Measurements from ENCODE around the gene TTLL8.
"Not testable (repeated sequence)": the region's sequence is repeated elsewhere in the genome, so short reads cannot be mapped to it uniquely, and the experiment has no call there.

Gene TTLL8

DNA sequence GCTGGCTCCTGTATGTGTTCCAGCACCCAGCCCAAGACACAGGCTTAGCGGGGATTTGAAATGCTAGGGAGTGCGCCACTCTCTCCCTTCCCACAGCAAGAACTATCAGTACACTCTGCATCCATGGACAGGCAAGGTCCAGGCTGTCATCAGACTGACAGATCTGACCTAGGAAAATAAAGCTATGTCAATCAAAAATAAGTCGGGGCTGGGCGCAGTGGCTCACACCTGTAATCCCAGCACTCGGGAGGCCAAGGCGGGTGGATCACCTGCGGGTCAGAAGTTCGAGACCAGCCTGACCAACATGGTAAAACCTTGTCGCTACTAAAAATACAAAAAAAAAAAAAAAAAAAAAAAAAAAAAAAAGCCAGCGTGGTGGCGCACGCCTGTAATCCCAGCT is 30.0 kb upstream of the TTLL8 start:
- peaks cover 11% of the 10 kb centered on the region; the same call in 1 of the 2 replicates for H3K9me3 ChIP-seq (ENCODE audit: low read length)
- no peaks in the 10 kb centered on the region; the same call in 1 of the 2 replicates for H3K36me3 ChIP-seq (ENCODE audit: insufficient read depth, low read length)
- H3K27me3 ChIP-seq (ENCODE audit: insufficient read depth, low read length) = peaks cover 9% of the 10 kb centered on the region; the same call in 1 of the 2 replicates
- H3F3A ChIP-seq (ENCODE audit: insufficient read depth, low read length) = no peaks in the 10 kb centered on the region
- H3K4me3 ChIP-seq (ENCODE audit: low read depth, low read length, poor library complexity, severe bottlenecking) = no peak overlapping the region
- no peaks in the 10 kb centered on the region for H3K79me2 ChIP-seq (ENCODE audit: insufficient read depth, low read length)
- TF ChIP-seq, protein P1, sequence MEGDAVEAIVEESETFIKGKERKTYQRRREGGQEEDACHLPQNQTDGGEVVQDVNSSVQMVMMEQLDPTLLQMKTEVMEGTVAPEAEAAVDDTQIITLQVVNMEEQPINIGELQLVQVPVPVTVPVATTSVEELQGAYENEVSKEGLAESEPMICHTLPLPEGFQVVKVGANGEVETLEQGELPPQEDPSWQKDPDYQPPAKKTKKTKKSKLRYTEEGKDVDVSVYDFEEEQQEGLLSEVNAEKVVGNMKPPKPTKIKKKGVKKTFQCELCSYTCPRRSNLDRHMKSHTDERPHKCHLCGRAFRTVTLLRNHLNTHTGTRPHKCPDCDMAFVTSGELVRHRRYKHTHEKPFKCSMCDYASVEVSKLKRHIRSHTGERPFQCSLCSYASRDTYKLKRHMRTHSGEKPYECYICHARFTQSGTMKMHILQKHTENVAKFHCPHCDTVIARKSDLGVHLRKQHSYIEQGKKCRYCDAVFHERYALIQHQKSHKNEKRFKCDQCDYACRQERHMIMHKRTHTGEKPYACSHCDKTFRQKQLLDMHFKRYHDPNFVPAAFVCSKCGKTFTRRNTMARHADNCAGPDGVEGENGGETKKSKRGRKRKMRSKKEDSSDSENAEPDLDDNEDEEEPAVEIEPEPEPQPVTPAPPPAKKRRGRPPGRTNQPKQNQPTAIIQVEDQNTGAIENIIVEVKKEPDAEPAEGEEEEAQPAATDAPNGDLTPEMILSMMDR (IDR thresholded peaks at IDR 0.05; ENCODE audit: low read length) = no peak
- no peak for TF ChIP-seq EZH2 (IDR thresholded peaks at IDR 0.05; ENCODE audit: borderline replicate concordance, low read length)
- H3K4me1 ChIP-seq (ENCODE audit: insufficient read depth, low read length, severe bottlenecking) = peaks cover 7% of the 10 kb centered on the region
- no peak overlapping the region for H2AFZ ChIP-seq (ENCODE audit: low read length)
- no peak overlapping the region for H3K27ac ChIP-seq (ENCODE audit: low read depth, low read length, poor library complexity, severe bottlenecking)
- no peaks in the 10 kb centered on the region for H3K9me2 ChIP-seq (ENCODE audit: low read depth, low read length)
- no peak overlapping the region for H3K4me2 ChIP-seq (ENCODE audit: low read length)
- H4K20me1 ChIP-seq (ENCODE audit: insufficient read depth, low read length) = no peaks in the 10 kb centered on the region
- no peak overlapping the region for H3K9ac ChIP-seq (ENCODE audit: low read length)

DNA sequence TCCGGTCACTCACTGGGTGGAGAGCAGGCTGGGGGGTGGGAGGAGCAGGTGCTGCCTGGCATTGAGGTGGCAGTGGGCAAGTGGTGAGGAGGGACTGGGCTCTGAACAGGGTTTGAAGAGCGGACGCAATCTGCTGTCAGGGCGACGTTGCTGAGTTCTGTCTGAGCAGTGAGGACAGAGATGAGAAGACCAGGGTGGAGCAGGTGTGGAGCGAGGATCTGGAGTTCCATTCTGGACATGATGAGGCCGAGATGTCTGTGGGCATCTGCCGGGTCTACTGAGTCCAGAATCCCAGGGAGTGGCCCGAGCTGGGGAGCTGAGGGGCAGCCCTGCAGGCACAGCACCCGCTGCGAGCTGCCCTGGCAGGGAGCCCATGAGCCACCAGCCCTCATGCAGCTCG is 29.5 kb upstream of the TTLL8 start:
- Histone ChIP-seq H3K9me3 (ENCODE audit: low read length) (peaks cover 11% of the 10 kb centered on the region; the same call in 1 of the 2 replicates), H2AFZ (ENCODE audit: low read length) (no peak overlapping the region), H3F3A (ENCODE audit: insufficient read depth, low read length) (no peaks in the 10 kb centered on the region), H4K20me1 (ENCODE audit: insufficient read depth, low read length) (no peaks in the 10 kb centered on the region), H3K4me1 (ENCODE audit: insufficient read depth, low read length, severe bottlenecking) (peaks cover 7% of the 10 kb centered on the region), H3K27ac (ENCODE audit: low read depth, low read length, poor library complexity, severe bottlenecking) (no peak overlapping the region), H3K9me2 (ENCODE audit: low read depth, low read length) (no peaks in the 10 kb centered on the region), H3K27me3 (ENCODE audit: insufficient read depth, low read length) (peaks cover 9% of the 10 kb centered on the region; the same call in 1 of the 2 replicates), H3K4me3 (ENCODE audit: low read depth, low read length, poor library complexity, severe bottlenecking) (no peak overlapping the region), H3K36me3 (ENCODE audit: insufficient read depth, low read length) (no peaks in the 10 kb centered on the region; the same call in 1 of the 2 replicates), H3K4me2 (ENCODE audit: low read length) (no peak overlapping the region), H3K9ac (ENCODE audit: low read length) (no peak overlapping the region), H3K79me2 (ENCODE audit: insufficient read depth, low read length) (no peaks in the 10 kb centered on the region)
- TF ChIP-seq EZH2 (IDR thresholded peaks at IDR 0.05; ENCODE audit: borderline replicate concordance, low read length) = no peak
- TF ChIP-seq, protein P1 (IDR thresholded peaks at IDR 0.05; ENCODE audit: low read length) = no peak

DNA sequence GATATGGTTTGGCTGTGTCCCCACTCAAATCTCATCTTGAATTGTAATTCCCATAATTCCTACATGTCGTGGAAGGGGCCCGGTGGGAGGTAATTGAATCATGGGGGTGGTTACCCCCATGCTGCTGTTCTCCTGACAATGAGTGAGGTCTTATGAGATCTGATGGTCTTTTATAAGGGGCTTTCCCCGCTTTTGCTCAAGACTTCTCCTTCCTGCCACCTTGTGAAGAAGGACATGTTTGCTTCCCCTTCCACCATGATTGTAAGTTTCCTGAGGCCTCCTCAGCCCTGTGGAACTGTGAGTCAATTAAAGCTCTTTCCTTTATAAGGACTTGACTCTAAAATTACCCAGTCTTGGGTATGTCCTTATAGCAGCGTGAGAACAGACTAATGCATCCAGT is 28.9 kb upstream of the TTLL8 start:
- not testable (repeated sequence) for H3F3A ChIP-seq (ENCODE audit: insufficient read depth, low read length); H4K20me1 ChIP-seq (ENCODE audit: insufficient read depth, low read length); H3K79me2 ChIP-seq (ENCODE audit: insufficient read depth, low read length); H3K36me3 ChIP-seq (ENCODE audit: insufficient read depth, low read length); H3K9ac ChIP-seq (ENCODE audit: low read length); H3K4me2 ChIP-seq (ENCODE audit: low read length); H3K27me3 ChIP-seq (ENCODE audit: insufficient read depth, low read length); H3K4me1 ChIP-seq (ENCODE audit: insufficient read depth, low read length, severe bottlenecking); H3K4me3 ChIP-seq (ENCODE audit: low read depth, low read length, poor library complexity, severe bottlenecking); H3K9me2 ChIP-seq (ENCODE audit: low read depth, low read length); H3K27ac ChIP-seq (ENCODE audit: low read depth, low read length, poor library complexity, severe bottlenecking); H2AFZ ChIP-seq (ENCODE audit: low read length)
- H3K9me3 ChIP-seq (ENCODE audit: low read length) = peaks cover 11% of the 10 kb centered on the region; the same call in 1 of the 2 replicates

DNA sequence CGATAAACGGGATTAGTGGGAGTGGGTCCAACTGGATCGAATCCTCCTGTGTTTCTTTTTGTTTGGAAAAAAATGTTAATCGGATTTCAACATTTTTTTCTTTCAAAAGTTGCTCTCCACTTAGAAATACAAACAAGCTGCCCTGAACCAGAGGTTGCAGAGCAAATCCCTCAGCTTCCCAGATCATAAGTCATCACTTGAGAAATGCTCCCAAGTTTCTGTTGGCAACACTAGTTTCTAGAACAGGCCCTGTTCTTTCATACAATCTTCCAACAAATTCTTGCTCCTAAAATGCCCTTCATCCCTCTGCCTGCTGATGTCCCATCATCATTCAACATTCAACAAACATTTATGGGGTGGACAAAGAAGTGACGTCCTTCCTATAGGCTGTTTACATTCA is 28.4 kb upstream of the TTLL8 start:
- Histone ChIP-seq H3K4me2 (ENCODE audit: low read length) (no peak overlapping the region), H2AFZ (ENCODE audit: low read length) (no peak overlapping the region), H3K9ac (ENCODE audit: low read length) (no peak overlapping the region), H3K4me1 (ENCODE audit: insufficient read depth, low read length, severe bottlenecking) (peaks cover 7% of the 10 kb centered on the region), H3K27ac (ENCODE audit: low read depth, low read length, poor library complexity, severe bottlenecking) (no peak overlapping the region), H3K9me2 (ENCODE audit: low read depth, low read length) (no peaks in the 10 kb centered on the region), H3K79me2 (ENCODE audit: insufficient read depth, low read length) (no peaks in the 10 kb centered on the region), H3F3A (ENCODE audit: insufficient read depth, low read length) (no peaks in the 10 kb centered on the region), H3K36me3 (ENCODE audit: insufficient read depth, low read length) (no peaks in the 10 kb centered on the region; the same call in 1 of the 2 replicates), H3K9me3 (ENCODE audit: low read length) (peaks cover 11% of the 10 kb centered on the region; the same call in 1 of the 2 replicates), H3K4me3 (ENCODE audit: low read depth, low read length, poor library complexity, severe bottlenecking) (no peak overlapping the region), H4K20me1 (ENCODE audit: insufficient read depth, low read length) (no peaks in the 10 kb centered on the region), H3K27me3 (ENCODE audit: insufficient read depth, low read length) (peaks cover 9% of the 10 kb centered on the region; the same call in 1 of the 2 replicates)
- TF ChIP-seq EZH2 (IDR thresholded peaks at IDR 0.05; ENCODE audit: borderline replicate concordance, low read length) = no peak
- TF ChIP-seq, protein P1 (IDR thresholded peaks at IDR 0.05; ENCODE audit: low read length) = no peak

Data from OCI-LY1 (cell line).